WI38 (cell line): ENCODE measurements around the gene ARFIP2.

ENCODE experiments used
- H3K4me3 ChIP-seq: 2 replicates; pipeline ENCODE4 v1.5.1; 2011; ENCODE audit warnings: low read depth, mild to moderate bottlenecking, control low read depth, low read length
- CTCF ChIP-seq: IDR thresholded peaks from 2 replicates; pipeline ENCODE4 v1.5.1; 2012; ENCODE audit warnings: low read depth, mild to moderate bottlenecking, control low read depth, low read length

The ARFIP2 gene

GRCh38 chr11:6431861-6432260 is 49.3 kb downstream of the ARFIP2 start:
- no peak overlapping the region for H3K4me3 ChIP-seq
- TF ChIP-seq CTCF = no peak

GRCh38 chr11:6427516-6427915 is 53.6 kb downstream of the ARFIP2 start:
- TF ChIP-seq CTCF = no peak
- H3K4me3 ChIP-seq = no peak overlapping the region
